Panc1 (cell line): Measurements from ENCODE around the gene FTO. TPM values are rescaled to one million over a fixed set of nuclear protein-coding genes. Genes with fewer than 3 reads are reported as not detected.

ENCODE experiments used
- ATAC-seq: fragments of 200-7000 bp; cut with Tn5 transposase; 2 replicates; pipeline ENCODE4 v1.9.1; 2020; ENCODE audit warnings: mild to moderate bottlenecking, moderate library complexity
- BruUV-seq: library from RNA; stranded (reverse); fragments of 400-500 nt; replicated peaks from 2 replicates; lab custom pipeline; 2021; lab: Mats Ljungman, UMichigan
- CTCF ChIA-PET: fragments of 300-600 bp; sonication (Branson Sonifier 250); formaldehyde crosslinking; loops from one replicate; lab custom pipeline; 2022; ENCODE audit warnings: antibody characterized with exemption; lab: Charles Lee
- POLR2A ChIA-PET: fragments of 300-600 bp; sonication (Branson Sonifier 250); formaldehyde crosslinking; loops from one replicate; lab custom pipeline; 2022; ENCODE audit warnings: antibody characterized with exemption; lab: Charles Lee
- DNase-seq: peaks from one replicate; pipeline ENCODE4 v3.0.0-alpha.2; 2010; ENCODE audit warnings: low read depth, low spot score
- H3K27ac ChIP-seq: 2 replicates; pipeline ENCODE4 v1.5.1; 2011; ENCODE audit warnings: mild to moderate bottlenecking, low read length, inconsistent platforms
- H3K27me3 ChIP-seq: fragments of 200-500 bp; sonication (Bioruptor generic); 2 replicates; pipeline ENCODE4 v1.6.0; 2014; ENCODE audit warnings: low read length, inconsistent platforms; ENCODE audit not compliant: control insufficient read depth, insufficient read depth
- H3K36me3 ChIP-seq: fragments of 200-500 bp; sonication (Bioruptor generic); 2 replicates; pipeline ENCODE4 v1.5.1; 2014; ENCODE audit warnings: inconsistent platforms, mild to moderate bottlenecking, low read length, moderate library complexity; ENCODE audit not compliant: control insufficient read depth, insufficient read depth
- H3K4me1 ChIP-seq: 2 replicates; pipeline ENCODE4 v1.5.1; 2011; ENCODE audit warnings: inconsistent platforms, mild to moderate bottlenecking, low read length, moderate library complexity; ENCODE audit not compliant: control insufficient read depth, insufficient read depth
- H3K4me3 ChIP-seq, 2 experiments: 2 replicates each; pipeline ENCODE4 v1.5.1; 2011 to 2012; ENCODE audit warnings: low read depth in 2 of 2, low read length in 2 of 2, mild to moderate bottlenecking in 2 of 2, inconsistent platforms in 1 of 2, moderate library complexity in 1 of 2
- H3K9me3 ChIP-seq: fragments of 200-500 bp; sonication (Bioruptor generic); 2 replicates; pipeline ENCODE4 v1.5.1; 2014; ENCODE audit warnings: low read depth, mild to moderate bottlenecking, inconsistent platforms, low read length, moderate library complexity; ENCODE audit not compliant: control insufficient read depth, insufficient read depth
- CTCF ChIP-seq: fragments of 450-650 bp; IDR thresholded peaks from 2 replicates; pipeline ENCODE4 v1.5.1; 2017; ENCODE audit warnings: mild to moderate bottlenecking
- POLR2AphosphoS5 ChIP-seq: IDR thresholded peaks from 2 replicates; pipeline ENCODE4 v1.6.1; 2012; ENCODE audit warnings: mild to moderate bottlenecking, low read depth, low read length, moderate library complexity
- REST ChIP-seq, 2 experiments: IDR thresholded peaks; 2 replicates each; pipeline ENCODE4 v1.6.1; 2011 to 2012; ENCODE audit warnings: low read depth in 2 of 2, control low read depth in 1 of 2, low read length in 1 of 2, mild to moderate bottlenecking in 1 of 2, moderate library complexity in 1 of 2; ENCODE audit not compliant: insufficient read depth in 1 of 2
- SIN3A ChIP-seq: IDR thresholded peaks from 2 replicates; pipeline ENCODE4 v1.6.1; 2012; ENCODE audit warnings: low read depth, mild to moderate bottlenecking, low read length, moderate library complexity, borderline replicate concordance; ENCODE audit not compliant: insufficient read depth
- TCF7L2 ChIP-seq: IDR thresholded peaks from 2 replicates; pipeline ENCODE4 v1.6.1; 2011; ENCODE audit warnings: mild to moderate bottlenecking, low read depth, low read length, inconsistent platforms
- in situ Hi-C: cut with HindIII; loops from 2 replicates; pipeline ENCODE4 v1.10.0; 2016; ENCODE audit warnings: low sequenced_read_pairs, low pct_unique_long_range_greater_than_20kb
- intact Hi-C: fragments of 100-400 bp; cut with micrococcal nuclease; formaldehyde crosslinking; loops from one replicate; pipeline ENCODE4 v1.10.0; 2022; ENCODE audit not compliant: unreplicated experiment
- total RNA-seq: library from RNA; stranded (reverse); gene quantifications from one replicate; pipeline ENCODE4 v1.2.1, GENCODE V29; 2021; ENCODE audit not compliant: unreplicated experiment

The FTO gene
- total RNA-seq, 1 experiment from 2014 or later = 38.2 TPM

GRCh38 chr16:54080524-54081008 lies 376.6 kb downstream of the FTO start:
- ChIA-PET CTCF (no interaction called here), POLR2A (no interaction called here)
- no peaks in the 10 kb centered on the region for H3K9me3 ChIP-seq
- BruUV-seq = no TSS peak
- intact Hi-C loops = no loop called here
- H3K4me1 ChIP-seq = peaks cover 6% of the 10 kb centered on the region
- ATAC-seq = peak; percentile 95
- no peaks in the 10 kb centered on the region for H3K27me3 ChIP-seq
- in situ Hi-C loops = no loop called here
- H3K4me3 ChIP-seq = no peak overlapping the region
- H3K27ac ChIP-seq = peak overlapping the region; percentile 48
- peak; percentile 86 for DNase-seq
- TF ChIP-seq POLR2AphosphoS5 (no peak), REST (IDR thresholded peaks at IDR 0.05; ENCODE audit: insufficient read depth in 1 of 2, low read depth in 2 of 2, low read length in 1 of 2) (no peak)
- no peaks in the 10 kb centered on the region for H3K36me3 ChIP-seq

- TF ChIP-seq CTCF (no peak), REST (IDR thresholded peaks at IDR 0.05; ENCODE audit: insufficient read depth in 1 of 2, low read depth in 2 of 2, low read length in 1 of 2) (no peak), TCF7L2 (no peak), POLR2AphosphoS5 (no peak), SIN3A (no peak)
- ATAC-seq = no peak
- H3K9me3 ChIP-seq = no peaks in the 10 kb centered on the region
- H3K36me3 ChIP-seq = no peaks in the 10 kb centered on the region
- in situ Hi-C loops (no loop called here), intact Hi-C loops (no loop called here)
- ChIA-PET CTCF (no interaction called here), POLR2A (no interaction called here)
- H3K4me3 ChIP-seq = no peak overlapping the region
- H3K4me1 ChIP-seq = no peaks in the 10 kb centered on the region
- no TSS peak for BruUV-seq
- no peak overlapping the region for H3K27ac ChIP-seq
- H3K27me3 ChIP-seq = no peaks in the 10 kb centered on the region
- no peak for DNase-seq
Observed at GRCh38 chr16:54086791-54087190, 382.8 kb downstream of the FTO start.
